Activated T-cell treated with anti-CD3 and anti-CD28 coated beads, Interleukin-2, amount 50 U/mL, for 48 hours (primary cell): ENCODE data around the gene ANKMY1.
A peak's percentile ranks its signal among the peaks of the same experiment; 100 is the strongest.

ENCODE experiments used
- DNase-seq, 2 experiments: peaks; one replicate each; pipeline ENCODE4 v3.0.0-alpha.2; 2020

The ANKMY1 gene

DNA sequence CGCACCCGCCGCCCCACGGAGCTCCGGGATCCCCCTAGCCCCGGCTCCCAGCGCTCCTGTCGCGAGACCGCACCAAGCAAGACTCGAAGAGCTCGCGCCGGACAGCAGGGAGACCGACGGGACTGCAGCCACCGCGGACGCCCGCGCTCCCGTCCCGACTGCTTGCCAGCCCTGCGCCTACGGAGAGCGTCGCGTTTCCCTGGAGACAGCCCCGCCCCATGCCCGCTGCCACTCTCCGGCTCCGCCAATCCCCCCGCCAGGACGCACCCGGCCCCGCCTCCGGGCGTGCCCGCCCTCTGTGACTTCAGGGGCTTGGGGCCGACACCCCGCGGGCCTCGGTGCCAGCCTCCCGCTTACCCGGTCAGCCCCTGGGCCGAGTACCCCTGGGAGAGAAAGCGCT lies at the start of gene ANKMY1:
TSS of gene ANKMY1 (minus strand) at position 181 of the 400 bp plus-strand sequence. CDS start 653 bp downstream, outside the sequence.
- DNase-seq = peak; percentile 85 to 87

DNA sequence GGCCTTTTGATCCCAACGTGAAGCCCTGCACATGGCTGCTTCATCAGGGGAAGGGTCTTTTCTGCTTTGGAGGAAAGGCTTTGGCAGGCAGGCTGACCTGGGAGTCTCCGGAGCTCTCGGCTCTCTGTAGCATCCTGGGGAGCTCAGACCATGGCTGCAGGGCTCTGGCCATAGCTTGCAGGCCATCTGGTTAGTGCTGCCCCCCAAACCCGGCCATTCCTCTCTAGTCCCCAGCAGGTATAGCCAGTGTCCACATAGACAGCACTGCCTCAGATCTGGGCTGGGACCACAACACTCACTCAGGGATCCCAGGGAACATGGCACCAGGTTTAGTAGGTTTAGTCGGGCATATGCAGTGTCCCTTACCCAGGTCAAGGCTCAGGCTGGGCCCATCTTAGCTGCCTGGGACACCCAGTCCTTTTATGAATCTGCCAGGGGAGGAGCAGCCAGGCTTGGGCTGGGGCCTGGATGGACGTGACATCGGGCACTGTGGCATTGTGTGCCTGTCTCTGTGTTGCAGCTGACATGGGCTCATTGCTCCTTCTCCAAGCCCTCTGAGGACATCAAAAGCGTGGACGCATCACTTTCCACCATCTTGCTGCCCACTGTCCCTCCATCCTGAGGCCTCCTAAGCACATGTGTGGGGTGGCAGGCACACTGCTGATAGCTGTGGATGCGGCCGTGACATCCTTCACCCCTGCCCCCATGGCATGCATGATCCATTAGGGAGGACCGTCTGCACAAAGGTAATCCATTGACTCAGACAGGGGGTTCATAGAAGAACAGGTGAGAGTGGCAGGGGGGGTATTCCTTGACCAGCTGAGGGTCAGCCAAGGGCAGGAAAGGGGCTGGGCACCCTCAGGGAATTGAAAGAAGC lies 48.3 kb upstream of the ANKMY1 start:
- no peak for DNase-seq

GRCh38 chr2:240604939-240605716 lies 47.3 kb upstream of the ANKMY1 start:
- no peak for DNase-seq

DNA sequence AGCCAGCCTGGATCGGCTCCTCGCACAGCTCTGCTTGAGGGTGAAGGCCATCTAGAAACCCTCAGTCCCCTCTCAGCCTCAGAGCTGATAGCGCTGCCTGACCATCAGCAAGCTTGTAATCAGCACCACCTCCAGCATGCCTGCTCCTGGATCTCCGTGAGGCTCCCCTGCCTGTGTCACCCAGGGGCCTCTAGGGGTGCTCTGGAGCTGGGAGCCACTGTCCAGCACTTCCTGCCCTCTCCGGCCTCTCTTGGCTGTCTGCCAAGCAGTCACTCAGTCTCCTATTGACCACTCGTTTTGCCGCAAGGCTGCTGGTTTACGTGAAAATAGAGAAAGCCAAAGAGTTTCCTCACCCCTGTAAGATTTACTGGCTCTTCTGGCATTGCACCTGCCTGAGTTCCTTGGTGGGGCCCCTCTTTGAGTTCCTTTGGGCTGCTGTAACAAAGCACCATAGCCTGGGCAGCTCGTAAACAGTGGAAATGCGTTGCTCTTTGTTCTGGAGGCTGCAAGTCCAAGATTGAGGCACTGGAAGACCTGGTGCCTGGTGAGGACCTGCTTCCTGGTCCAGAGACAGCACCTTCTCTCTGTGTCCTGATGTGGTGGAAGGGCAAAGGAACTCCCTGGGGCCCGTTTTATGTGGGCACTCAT lies 46.6 kb upstream of the ANKMY1 start:
- no peak for DNase-seq

DNA sequence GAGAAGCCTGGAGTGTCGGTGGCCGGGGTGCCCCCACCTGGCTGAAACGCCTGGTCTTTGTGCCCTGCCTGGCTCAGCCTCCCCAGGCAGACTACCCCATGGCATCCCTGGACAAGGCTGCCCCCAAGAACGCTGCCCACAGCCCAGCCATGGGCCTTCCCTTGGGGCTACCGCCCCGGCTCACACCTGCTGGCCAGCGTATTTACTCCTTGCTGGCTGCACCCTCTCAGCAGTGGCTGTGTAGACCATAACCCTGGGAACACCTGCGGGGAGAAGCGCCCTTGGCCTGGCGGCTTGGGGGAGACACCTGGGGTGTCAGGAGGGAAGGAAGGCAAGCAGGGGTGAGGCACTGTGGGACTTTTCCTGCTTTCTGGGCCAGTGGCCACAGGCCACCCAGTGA lies 46.1 kb upstream of the ANKMY1 start:
- DNase-seq = no peak

DNA sequence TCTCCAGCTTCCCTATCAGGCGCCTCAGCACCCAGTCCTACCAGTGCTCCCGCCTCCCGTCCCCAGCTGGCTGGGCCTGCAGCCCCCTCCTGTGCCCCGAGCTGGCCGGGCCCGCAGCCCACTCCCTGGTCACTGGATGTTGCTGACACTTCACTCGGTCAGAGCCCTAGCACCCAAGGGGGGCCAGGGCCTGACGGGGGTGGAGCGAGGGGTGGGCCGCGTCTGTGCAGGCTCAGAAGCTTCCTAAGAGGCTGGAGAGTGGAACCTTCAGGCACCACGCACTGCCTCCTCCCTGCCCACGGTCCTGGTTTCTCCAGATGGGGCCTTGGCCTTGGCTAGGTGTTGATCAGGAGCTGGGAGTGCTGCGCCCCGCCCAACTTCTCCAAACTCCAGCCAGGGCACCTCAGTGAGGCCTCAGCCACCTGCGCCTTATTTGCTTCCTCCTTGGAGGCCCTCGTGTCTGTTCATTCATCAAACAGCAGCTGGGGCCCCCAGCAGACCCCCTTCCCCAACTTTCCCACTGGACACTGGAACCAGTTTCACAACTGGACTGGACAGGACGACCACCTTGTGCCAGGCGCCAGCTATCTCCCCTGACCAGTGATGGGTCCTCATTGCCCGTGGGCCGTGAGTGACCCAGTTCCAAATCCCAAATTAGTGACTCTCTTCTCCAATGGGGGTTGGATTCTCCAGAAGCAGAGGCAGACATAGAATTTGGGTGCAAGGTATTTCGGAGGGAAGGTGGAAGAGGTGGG lies 45.5 kb upstream of the ANKMY1 start:
- DNase-seq = no peak

- DNase-seq = no peak
These were observed 44.7 kb upstream of the ANKMY1 start for GRCh38 chr2:240602266-240603050.

- no peak for DNase-seq
These were observed 44.0 kb upstream of the ANKMY1 start for GRCh38 chr2:240601831-240602160.

- DNase-seq = no peak
These were observed 43.5 kb upstream of the ANKMY1 start for GRCh38 chr2:240601061-240601830.

- no peak for DNase-seq
These were observed 42.7 kb upstream of the ANKMY1 start for GRCh38 chr2:240600451-240600961.

GRCh38 chr2:240599141-240599583 lies 41.4 kb upstream of the ANKMY1 start:
- no peak for DNase-seq

DNA sequence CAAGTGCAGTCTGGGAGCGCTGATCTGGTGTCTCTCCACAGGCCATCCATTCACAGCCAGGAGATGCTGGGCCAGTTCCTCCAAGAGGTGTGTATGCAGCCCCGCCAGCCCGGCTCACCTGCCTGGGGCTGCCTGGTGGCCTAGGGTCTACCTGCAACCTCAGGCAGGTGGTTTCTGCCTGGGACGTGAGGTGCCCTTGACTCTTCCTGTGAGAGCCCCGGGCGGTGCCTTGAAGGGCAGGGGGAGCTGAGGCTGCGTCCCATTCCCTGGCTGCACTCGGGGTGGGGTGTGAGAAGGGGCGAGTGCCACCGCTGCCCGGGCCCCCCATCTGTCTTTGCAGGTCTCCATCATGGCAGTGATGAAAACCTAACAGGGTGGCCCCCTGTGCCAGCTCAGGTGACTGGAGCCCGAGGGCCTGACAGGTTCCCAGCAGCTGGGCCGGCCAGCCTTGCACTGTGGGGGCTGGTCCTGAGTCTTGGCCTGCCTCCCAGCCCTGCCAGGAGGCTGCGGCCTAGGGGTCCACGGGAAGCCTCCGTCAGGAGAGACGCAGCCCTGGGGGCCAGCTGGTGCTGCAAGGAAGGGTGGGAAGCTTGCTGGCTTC lies 40.6 kb upstream of the ANKMY1 start:
- no peak for DNase-seq

GRCh38 chr2:240597419-240598181 lies 39.8 kb upstream of the ANKMY1 start:
- no peak for DNase-seq

DNA sequence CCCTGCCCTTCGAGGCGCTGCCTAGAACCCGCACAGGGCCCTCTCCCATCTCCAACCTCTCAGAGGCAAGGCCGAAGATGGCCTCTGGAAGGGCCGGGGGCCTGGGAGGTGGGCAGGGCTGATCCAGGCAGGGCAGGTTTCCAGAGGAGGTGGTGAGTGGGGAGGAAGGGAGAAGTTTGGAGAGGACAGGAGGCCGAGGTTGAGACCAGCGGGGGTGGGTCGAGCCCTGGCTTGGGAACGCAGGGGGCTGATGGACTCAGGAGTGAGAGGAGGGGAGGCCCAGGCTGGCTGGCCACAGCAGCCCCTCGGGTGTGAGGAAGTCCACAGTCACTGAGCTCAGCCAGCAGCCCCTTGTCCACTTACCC lies 39.2 kb upstream of the ANKMY1 start:
- DNase-seq = no peak

- DNase-seq = no peak
These were observed 38.7 kb upstream of the ANKMY1 start for GRCh38 chr2:240596491-240596931.

- no peak for DNase-seq
These were observed 38.3 kb upstream of the ANKMY1 start for GRCh38 chr2:240596080-240596460.

GRCh38 chr2:240595381-240596079 lies 37.7 kb upstream of the ANKMY1 start:
- peak; percentile 64 to 69 for DNase-seq

DNA sequence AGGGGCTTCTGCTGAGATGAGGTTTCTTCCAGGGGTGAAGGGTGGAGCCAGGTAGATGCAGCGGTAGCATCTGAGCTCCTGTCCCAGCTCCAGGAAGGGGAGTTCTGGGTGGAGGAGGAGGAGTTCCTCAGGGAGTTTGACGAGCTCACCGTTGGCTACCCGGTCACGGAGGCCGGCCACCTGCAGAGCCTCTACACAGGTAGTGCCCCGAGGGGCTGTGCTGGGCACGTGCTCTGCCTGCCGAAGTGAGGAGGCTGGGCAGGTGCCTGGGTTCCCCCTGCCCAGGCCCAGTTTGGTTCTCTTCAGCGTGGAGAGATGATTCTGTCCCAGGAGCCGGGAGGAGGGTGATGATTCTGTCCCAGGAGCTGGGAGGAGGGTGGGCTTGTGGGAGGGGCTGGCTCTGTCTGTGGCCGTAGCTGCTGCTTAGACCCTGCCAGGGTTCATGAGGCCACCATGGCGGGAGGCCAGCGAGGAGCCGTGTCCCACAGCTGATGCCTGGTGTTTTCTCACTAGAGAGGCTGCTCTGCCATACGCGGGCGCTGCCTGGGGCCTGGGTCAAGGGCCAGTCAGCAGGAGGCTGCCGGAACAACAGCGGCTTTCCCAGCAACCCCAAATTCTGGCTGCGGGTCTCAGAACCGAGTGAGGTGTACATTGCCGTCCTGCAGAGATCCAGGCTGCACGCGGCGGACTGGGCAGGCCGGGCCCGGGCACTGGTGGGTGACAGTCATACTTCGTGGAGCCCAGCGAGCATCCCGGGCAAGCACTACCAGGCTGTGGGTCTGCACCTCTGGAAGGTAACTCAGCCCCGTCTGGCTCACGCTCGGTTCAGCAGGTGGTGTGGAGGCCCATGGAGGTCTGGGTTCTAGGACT lies 37.0 kb upstream of the ANKMY1 start:
- no peak for DNase-seq
